ENCODE measurements around the gene HOPX.
"Not testable (repeated sequence)": the region's sequence is repeated elsewhere in the genome, so short reads cannot be mapped to it uniquely, and the experiment has no call there.

Gene HOPX

DNA sequence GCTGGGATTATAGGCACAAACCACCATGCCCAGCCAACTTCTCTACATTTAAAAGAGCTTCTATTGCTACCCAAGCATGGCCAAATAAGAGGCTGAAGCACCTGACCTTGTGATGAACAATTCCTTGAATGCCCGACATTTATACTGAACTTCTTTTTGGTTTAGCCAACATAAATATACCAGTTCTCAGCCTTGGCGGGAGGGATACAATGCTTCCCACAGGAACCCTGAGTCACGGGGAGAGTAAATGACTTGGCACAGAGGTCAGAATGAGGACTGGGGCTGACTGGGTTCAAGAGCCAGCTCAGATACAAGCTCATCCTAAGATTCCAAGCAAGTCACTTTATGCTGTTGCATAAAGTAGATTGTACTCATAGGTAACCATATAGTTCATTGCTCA, 6.1 kb downstream of the HOPX start:
- H3K27ac Mint-ChIP-seq = no peak overlapping the region
- H3K4me1 Mint-ChIP-seq = peaks cover 3% of the 10 kb centered on the region
- peaks cover 9% of the 10 kb centered on the region for H3K27me3 Mint-ChIP-seq

DNA sequence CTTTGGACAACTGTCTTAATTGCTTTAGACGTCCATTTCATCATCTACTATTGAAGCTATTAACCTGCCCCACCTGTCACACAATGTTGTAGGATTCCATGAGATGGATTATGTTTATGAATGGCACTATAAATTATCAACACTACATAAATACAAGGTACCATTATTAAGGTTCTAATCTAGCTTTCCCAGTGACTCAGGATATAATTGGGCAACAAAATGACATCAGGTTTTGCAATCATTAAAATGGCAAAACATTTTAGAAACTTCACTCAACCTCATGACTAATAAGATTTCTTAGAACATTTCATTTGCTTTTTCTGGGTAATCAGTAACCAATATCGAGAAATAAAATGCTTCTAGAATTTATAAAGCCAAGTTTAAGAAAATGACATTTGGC, 9.2 kb downstream of the HOPX start:
- ATAC-seq (no peak), DNase-seq (no peak)
- no peaks in the 10 kb centered on the region for H3K36me3 Mint-ChIP-seq (ENCODE audit: low read depth)
- H3K27ac Mint-ChIP-seq = no peak overlapping the region
- peaks cover 7% of the 10 kb centered on the region for H3K9me3 Mint-ChIP-seq
- H3K4me3 Mint-ChIP-seq = no peak overlapping the region
- H3K4me1 Mint-ChIP-seq = peaks cover 3% of the 10 kb centered on the region
- H3K27me3 Mint-ChIP-seq = peaks cover 6% of the 10 kb centered on the region

More for the DNA sequence above, 6.1 kb downstream of the HOPX start:
- Mint-ChIP-seq H3K4me3 (no peak overlapping the region), H3K36me3 (ENCODE audit: low read depth) (no peaks in the 10 kb centered on the region), H3K9me3 (no peaks in the 10 kb centered on the region)
- no peak for ATAC-seq
- no peak for DNase-seq

DNA sequence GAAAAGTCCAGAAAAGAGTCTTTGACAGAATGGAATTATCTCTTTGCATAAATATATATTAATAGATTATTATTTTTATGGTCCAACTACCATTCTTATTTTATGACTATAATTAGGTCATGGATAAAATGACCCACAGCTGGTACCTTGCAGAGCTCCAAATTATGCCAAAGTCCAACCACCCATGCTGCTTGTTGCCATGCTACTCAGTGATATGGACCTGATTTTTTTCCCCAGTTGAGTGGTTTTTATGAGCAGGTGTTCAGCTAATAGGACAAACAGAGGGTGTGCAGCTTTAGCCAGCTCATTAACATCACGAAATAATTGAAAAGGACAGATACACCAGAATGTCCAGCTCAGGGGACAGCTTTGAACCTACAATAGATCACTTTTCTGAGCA, 9.7 kb downstream of the HOPX start:
- ATAC-seq = no peak
- peaks cover 3% of the 10 kb centered on the region for H3K27me3 Mint-ChIP-seq
- H3K4me3 Mint-ChIP-seq = no peak overlapping the region
- H3K36me3 Mint-ChIP-seq (ENCODE audit: low read depth) = no peaks in the 10 kb centered on the region
- no peak for DNase-seq
- peaks cover 3% of the 10 kb centered on the region for H3K4me1 Mint-ChIP-seq
- no peak overlapping the region for H3K27ac Mint-ChIP-seq
- H3K9me3 Mint-ChIP-seq = peaks cover 7% of the 10 kb centered on the region

DNA sequence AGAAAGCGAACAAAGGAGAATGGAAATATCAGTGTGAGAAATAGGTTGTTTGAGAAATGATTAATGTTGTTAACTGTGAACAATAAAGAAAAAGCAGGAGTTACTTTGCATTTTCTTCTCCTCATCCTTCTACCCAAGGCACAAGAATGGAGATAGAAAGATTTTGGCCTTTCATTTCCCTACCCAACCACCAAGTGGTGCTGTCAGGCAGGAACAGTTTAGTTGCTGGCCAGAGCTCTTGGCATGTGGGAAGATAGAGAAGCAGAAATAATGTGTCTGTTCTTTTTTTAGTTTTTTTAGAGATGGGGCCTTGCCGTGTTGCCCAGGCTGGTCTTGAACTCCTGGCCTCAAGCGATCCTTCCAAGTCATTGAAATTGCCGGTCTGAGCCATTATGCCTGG, 12.8 kb downstream of the HOPX start:
- ATAC-seq (no peak), DNase-seq (no peak)

DNA sequence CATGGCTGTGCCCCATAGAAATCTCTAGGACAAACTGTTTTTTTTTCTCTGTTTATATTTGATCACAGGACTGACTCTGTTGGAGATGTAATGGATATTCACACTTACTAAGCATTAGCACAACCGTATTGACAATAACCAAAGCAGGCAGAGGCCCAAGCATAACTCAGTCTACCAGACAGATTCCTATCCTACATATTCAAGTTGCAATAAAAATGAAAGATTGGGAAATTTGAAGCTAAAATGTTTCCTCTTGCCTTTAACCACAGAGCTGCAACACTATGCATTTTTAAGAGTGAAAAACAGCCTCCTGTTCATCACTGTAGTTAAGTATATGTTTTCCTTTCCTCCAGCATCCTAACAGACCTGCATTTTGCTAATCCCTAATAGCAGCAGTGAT, 13.7 kb downstream of the HOPX start:
- H3K27ac Mint-ChIP-seq; H3K4me1 Mint-ChIP-seq; DNase-seq; H3K4me3 Mint-ChIP-seq; H3K27me3 Mint-ChIP-seq; H3K36me3 Mint-ChIP-seq (ENCODE audit: low read depth); H3K9me3 Mint-ChIP-seq; ATAC-seq: not testable (repeated sequence)

More for the DNA sequence above, 12.8 kb downstream of the HOPX start:
- H3K27me3 Mint-ChIP-seq = peaks cover 9% of the 10 kb centered on the region
- no peaks in the 10 kb centered on the region for H3K36me3 Mint-ChIP-seq (ENCODE audit: low read depth)
- H3K9me3 Mint-ChIP-seq = peaks cover 7% of the 10 kb centered on the region
- peaks cover 3% of the 10 kb centered on the region for H3K4me1 Mint-ChIP-seq
- H3K4me3 Mint-ChIP-seq = no peak overlapping the region
- no peak overlapping the region for H3K27ac Mint-ChIP-seq

DNA sequence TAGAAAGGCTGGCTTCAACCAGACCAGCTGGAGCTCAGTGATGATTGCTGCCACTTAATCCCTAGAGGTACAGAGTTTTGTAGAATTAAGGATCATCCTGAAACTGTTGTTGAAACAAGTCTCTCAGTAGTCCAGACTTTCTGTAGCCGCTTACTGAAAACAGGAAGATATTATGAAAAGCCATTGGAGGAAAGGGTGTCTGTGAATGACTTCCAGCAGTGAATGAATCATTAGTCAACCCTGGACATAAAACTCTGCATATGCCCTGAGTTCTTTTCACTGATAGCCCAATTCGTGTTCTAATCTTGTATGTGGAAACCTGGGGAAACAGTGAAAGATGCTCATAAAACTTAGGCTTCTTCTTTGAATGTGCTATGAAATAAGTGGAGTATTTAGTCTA, 14.8 kb downstream of the HOPX start:
- Mint-ChIP-seq H3K27me3 (peaks cover 11% of the 10 kb centered on the region), H3K36me3 (ENCODE audit: low read depth) (no peaks in the 10 kb centered on the region), H3K9me3 (peaks cover 7% of the 10 kb centered on the region), H3K27ac (no peak overlapping the region), H3K4me1 (no peaks in the 10 kb centered on the region), H3K4me3 (no peak overlapping the region)
- ATAC-seq = no peak
- no peak for DNase-seq

DNA sequence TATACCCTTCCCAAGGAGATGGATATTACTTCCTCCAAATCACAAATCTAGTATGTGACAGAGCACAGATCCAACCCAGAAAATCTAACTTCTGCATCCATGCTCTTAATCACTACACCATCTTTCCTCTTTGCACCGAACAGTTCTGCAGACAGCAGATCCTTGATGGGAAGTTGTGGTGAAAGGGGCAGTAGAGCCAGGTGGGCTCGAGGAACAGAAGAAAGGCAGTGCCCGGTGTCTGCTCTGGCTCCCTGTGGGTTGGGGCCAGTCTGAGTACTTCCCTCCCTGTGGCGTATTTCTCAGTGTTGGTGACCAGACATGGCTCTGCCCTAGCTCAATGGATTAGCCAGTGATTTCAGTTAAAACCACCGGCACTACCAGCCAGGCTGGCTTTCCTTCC, 15.3 kb downstream of the HOPX start:
- no peak overlapping the region for H3K4me3 Mint-ChIP-seq
- ATAC-seq (no peak), DNase-seq (no peak)
- peaks cover 7% of the 10 kb centered on the region for H3K9me3 Mint-ChIP-seq
- no peaks in the 10 kb centered on the region for H3K4me1 Mint-ChIP-seq
- no peak overlapping the region for H3K27ac Mint-ChIP-seq
- no peaks in the 10 kb centered on the region for H3K36me3 Mint-ChIP-seq (ENCODE audit: low read depth)
- H3K27me3 Mint-ChIP-seq = peaks cover 11% of the 10 kb centered on the region

DNA sequence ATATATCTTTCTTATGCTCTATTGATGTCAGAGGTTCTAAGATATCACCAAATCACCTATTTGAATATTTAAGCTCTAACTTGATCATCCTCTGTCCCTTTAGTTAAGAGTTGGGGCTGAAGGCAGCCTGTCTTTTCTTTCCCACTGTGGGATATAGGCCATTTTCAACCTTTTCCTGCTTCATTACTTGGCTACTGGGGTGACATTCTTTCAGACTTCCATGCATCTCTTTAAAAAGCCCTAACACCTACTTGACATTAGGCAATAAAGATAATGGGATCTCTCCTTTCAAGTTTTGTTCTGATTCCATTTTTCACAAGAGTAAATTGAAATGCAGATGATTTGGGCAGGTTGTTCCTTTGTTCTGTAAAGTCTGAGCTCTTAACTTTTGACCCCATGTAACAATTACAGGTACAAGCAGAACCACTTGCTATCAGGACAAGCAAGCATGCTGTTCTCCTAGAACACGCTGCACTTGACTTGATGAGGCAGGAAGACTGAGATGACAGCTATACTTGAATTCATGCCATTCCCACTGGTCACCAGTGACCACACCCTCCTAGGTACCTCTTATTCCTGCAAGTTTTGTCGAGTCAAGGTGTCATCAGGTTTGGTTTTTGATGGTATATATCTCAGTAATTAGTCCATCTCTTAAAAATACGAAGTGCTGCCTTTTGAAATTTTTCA, 18.2 kb downstream of the HOPX start:
- H3K9me3 Mint-ChIP-seq = peaks cover under 1% of the 10 kb centered on the region
- H3K4me3 Mint-ChIP-seq = no peak overlapping the region
- H3K36me3 Mint-ChIP-seq (ENCODE audit: low read depth) = no peaks in the 10 kb centered on the region
- H3K4me1 Mint-ChIP-seq = peaks cover 4% of the 10 kb centered on the region
- no peak for ATAC-seq
- DNase-seq = no peak
- H3K27me3 Mint-ChIP-seq = peaks cover 21% of the 10 kb centered on the region
- no peak overlapping the region for H3K27ac Mint-ChIP-seq

DNA sequence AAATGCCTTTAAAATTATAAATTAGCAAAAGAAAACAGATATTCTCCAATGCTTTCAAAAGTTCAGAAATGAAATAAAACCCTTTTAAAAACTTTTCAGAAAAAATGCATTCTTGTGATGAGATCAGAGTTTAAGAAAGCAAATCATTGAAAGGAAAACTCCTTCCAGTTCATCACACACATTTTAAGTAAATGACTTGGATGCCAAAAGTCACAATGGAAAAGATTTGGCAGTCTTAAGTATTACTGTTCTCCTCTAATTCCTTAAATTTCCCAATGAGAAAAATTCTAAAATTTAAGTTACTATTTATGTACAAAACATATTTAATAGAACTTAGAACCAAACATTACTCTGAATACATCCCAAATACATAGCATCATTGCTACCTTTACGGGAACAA, 21.1 kb downstream of the HOPX start:
- Mint-ChIP-seq H3K9me3 (no peaks in the 10 kb centered on the region), H3K27ac (no peak overlapping the region), H3K4me1 (peaks cover 25% of the 10 kb centered on the region), H3K27me3 (peaks cover 23% of the 10 kb centered on the region), H3K36me3 (ENCODE audit: low read depth) (peaks cover 2% of the 10 kb centered on the region), H3K4me3 (no peak overlapping the region)
- DNase-seq (no peak), ATAC-seq (no peak)

DNA sequence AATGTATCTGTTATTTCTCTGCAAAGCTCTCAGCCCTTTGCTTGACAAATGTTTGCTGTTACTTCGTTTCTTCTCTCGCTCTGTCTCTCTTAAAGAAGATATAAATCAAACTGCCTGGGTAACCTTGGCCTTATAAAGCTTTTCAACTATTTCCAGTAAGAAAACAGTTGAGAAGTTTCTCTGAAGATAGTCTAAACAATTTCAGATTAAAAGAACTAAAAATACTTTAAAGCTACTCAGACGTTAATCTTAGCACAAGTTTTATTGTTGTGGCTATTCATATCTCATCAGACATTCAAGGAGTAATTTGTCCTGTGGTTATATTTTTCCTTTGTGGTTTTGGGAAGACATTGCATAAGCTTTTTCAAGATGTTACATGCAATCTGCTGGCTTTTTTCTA, 22.6 kb downstream of the HOPX start:
- no peak overlapping the region for H3K27ac Mint-ChIP-seq
- no peak for ATAC-seq
- H3K4me1 Mint-ChIP-seq = peaks cover 39% of the 10 kb centered on the region
- no peaks in the 10 kb centered on the region for H3K9me3 Mint-ChIP-seq
- no peak for DNase-seq
- H3K4me3 Mint-ChIP-seq = no peak overlapping the region
- H3K27me3 Mint-ChIP-seq = peaks cover 19% of the 10 kb centered on the region
- H3K36me3 Mint-ChIP-seq (ENCODE audit: low read depth) = peaks cover 10% of the 10 kb centered on the region

DNA sequence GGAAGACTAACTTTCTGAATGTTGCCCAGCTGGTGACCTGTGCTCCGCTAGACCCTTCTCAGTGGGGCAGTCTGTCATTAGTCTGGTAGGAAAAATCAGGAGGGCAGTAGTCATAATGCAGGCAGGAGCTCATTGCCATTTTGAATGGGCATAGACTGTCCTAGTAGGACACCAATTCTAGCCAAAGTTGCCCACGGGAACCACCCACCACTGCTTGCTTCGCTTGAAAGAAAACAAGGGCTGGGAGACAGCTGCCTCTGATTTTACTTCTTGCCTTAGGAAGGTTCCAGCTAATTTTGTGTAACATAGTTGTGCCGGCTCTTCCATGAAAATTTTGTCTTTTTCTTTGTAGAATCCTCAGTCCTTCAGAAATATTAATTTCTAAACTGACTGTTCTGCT, 23.3 kb downstream of the HOPX start:
- ATAC-seq (no peak), DNase-seq (no peak)
- H3K36me3 Mint-ChIP-seq (ENCODE audit: low read depth) = peaks cover 10% of the 10 kb centered on the region
- no peak overlapping the region for H3K27ac Mint-ChIP-seq
- no peak overlapping the region for H3K4me3 Mint-ChIP-seq
- no peaks in the 10 kb centered on the region for H3K9me3 Mint-ChIP-seq
- H3K4me1 Mint-ChIP-seq = peaks cover 46% of the 10 kb centered on the region
- peaks cover 19% of the 10 kb centered on the region for H3K27me3 Mint-ChIP-seq

DNA sequence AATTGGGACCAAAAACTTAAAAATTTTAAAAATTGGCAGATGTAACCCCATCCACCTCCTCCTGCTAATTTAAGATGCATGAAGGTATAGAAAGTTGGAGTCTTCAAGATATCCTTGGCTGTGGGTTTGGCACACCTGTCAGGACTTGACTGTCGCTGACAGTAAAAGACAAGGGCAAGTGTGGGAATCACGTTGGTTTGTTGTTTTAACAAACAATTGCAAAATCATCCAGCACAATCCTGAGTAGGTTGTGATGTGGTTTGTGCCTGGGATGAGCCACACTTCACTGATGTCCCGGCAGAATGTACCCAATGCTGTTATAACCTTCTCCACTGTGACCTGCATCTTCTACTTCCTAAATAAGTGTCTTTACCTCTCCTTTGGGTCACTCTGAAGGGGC, 24.0 kb downstream of the HOPX start:
- ATAC-seq (no peak), DNase-seq (no peak)
- Mint-ChIP-seq H3K27ac (peak overlapping the region; percentile 69), H3K4me3 (peak overlapping the region; percentile 80), H3K4me1 (peaks cover 52% of the 10 kb centered on the region), H3K36me3 (ENCODE audit: low read depth) (peaks cover 16% of the 10 kb centered on the region), H3K27me3 (peaks cover 19% of the 10 kb centered on the region), H3K9me3 (no peaks in the 10 kb centered on the region)

DNA sequence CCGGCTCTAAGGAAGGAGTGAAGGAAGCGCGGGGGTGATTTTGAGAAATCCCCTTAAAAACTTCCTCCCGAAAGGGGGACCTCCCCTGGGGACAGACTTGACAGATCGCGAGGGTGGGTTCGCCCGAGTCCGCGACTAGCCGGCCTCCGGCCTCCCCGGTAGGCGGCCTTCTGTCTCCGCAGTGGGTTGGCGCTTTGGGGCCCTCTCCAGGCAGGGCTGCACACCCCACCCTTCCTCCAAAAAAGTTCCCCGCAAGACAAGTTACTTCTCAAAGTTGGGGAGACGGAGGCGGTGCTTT, 24.8 kb downstream of the HOPX start:
- peaks cover 17% of the 10 kb centered on the region for H3K27me3 Mint-ChIP-seq
- no peaks in the 10 kb centered on the region for H3K9me3 Mint-ChIP-seq
- DNase-seq (peak; percentile 73), ATAC-seq (peak; percentile 81)
- peak overlapping the region; percentile 80 for H3K4me3 Mint-ChIP-seq
- H3K4me1 Mint-ChIP-seq = peaks cover 60% of the 10 kb centered on the region
- peak overlapping the region; percentile 69 for H3K27ac Mint-ChIP-seq
- H3K36me3 Mint-ChIP-seq (ENCODE audit: low read depth) = peaks cover 22% of the 10 kb centered on the region

DNA sequence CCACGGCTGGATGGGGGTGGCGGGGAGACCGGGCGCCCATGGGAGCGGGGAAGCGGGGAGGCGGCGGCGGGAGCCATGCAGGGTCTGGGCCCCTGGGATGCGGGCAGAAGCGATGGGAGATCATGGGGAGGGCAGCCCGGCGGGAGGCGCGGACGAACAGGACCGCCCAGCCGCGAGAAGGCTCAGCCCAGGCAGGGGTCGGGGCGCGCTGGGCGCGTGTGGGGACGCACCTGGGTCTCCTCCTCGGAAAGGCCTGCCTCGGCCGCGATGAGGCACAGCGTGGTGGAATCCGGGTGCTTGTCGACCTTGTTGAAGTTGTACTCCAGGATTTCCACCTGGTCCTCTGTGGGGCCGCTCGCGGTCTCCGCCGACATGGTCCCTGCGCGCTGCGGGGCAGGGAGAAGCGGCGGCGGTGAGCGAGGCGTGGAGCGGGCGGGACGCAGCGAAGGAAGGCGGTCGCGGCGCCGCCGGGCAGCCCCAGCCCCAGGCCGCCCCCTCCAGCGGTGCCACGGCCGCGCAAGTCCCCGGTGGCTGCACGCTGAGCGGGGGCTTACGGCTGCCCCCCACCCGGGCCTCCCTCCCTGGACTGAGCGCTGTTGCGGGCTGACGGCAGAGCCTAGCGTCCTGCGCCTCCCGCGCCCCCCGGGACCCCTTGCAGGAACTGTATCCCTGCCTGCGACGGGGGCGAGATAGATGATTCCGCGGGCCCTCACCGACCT, 25.3 kb downstream of the HOPX start:
- H3K27ac Mint-ChIP-seq = peak overlapping the region; percentile 90
- peak overlapping the region; percentile 94 for H3K4me3 Mint-ChIP-seq
- peaks cover 17% of the 10 kb centered on the region for H3K27me3 Mint-ChIP-seq
- peaks cover 22% of the 10 kb centered on the region for H3K36me3 Mint-ChIP-seq (ENCODE audit: low read depth)
- H3K4me1 Mint-ChIP-seq = peaks cover 65% of the 10 kb centered on the region
- DNase-seq (peak; percentile 43), ATAC-seq (peak; percentile 16)
- H3K9me3 Mint-ChIP-seq = no peaks in the 10 kb centered on the region

DNA sequence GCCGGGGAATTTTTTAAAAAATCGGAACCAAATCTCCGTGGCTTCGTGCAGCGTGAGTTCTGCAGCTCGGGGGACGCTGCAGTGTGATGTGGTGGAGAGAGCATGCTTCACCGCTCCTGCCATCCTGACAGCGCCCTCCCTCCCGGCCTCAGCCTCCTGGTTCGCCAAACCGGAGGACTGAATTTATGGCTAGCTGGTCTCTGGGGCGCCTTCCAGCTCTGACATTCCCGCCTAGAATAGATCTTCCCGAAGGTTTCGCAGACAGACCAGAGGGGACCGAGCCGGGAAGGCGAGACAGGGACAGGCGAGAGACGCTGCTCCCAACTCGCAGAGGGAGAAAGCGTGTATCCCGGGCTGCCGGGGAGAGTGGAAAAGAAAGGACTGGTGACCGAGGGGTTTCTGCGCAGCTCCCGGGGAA, 25.9 kb downstream of the HOPX start:
- Mint-ChIP-seq H3K27me3 (peaks cover 17% of the 10 kb centered on the region), H3K9me3 (no peaks in the 10 kb centered on the region), H3K4me1 (peaks cover 71% of the 10 kb centered on the region), H3K36me3 (ENCODE audit: low read depth) (peaks cover 27% of the 10 kb centered on the region), H3K4me3 (peak overlapping the region; percentile 94), H3K27ac (peak overlapping the region; percentile 90)
- no peak for ATAC-seq
- peak; percentile 41 for DNase-seq

All from activated naive CD8-positive, alpha-beta T cell treated with anti-CD3 and anti-CD28 coated beads, Interleukin-2, amount 50 U/mL, for 24 hours (primary cell).